Tibial nerve (tissue), 4 donors: Measurements from ENCODE around the gene PARP3. TPM values are rescaled to one million over a fixed set of nuclear protein-coding genes. Genes with fewer than 3 reads are reported as not detected.

Experiments used
- DNase-seq, 2 donors: peaks; one replicate each; pipeline ENCODE4 v3.0.0-alpha.2; 2019; ENCODE audit warnings: low spot score in 2 of 2
- H3K27ac ChIP-seq, 4 donors: fragments of 200-600 bp; sonication (generic) in 3 of 4; one replicate each; pipeline ENCODE4 v1.5.1; 2017 to 2019; ENCODE audit warnings: mild to moderate bottlenecking in 1 of 4
- H3K27me3 ChIP-seq, 2 donors: fragments of 200-600 bp; sonication (generic) in 1 of 2; one replicate each; pipeline versions ENCODE4 v1.5.1 to v1.6.0; 2017 to 2019
- H3K36me3 ChIP-seq, 3 donors: fragments of 200-600 bp; sonication (generic); one replicate each; pipeline ENCODE4 v1.5.1; 2018 to 2019
- H3K4me1 ChIP-seq, 4 donors: fragments of 200-600 bp; sonication (generic) in 3 of 4; one replicate each; pipeline ENCODE4 v1.5.1; 2017 to 2019
- H3K4me3 ChIP-seq, 4 donors: fragments of 200-600 bp; sonication (generic) in 3 of 4; one replicate each; pipeline ENCODE4 v1.5.1; 2017 to 2019; ENCODE audit warnings: mild to moderate bottlenecking in 1 of 4, moderate library complexity in 1 of 4
- H3K9me3 ChIP-seq, 4 donors: fragments of 200-600 bp; sonication (generic) in 3 of 4; one replicate each; pipeline ENCODE4 v1.5.1; 2017 to 2019
- CTCF ChIP-seq, 5 experiments: fragments of 200-600 bp in 3 of 5; fragments of 450-650 bp in 2 of 5; sonication (generic) in 3 of 5; IDR thresholded peaks; one replicate each; pipeline ENCODE4 v1.5.1; 2016 to 2019; ENCODE audit warnings: antibody characterized with exemption in 5 of 5, mild to moderate bottlenecking in 3 of 5, moderate library complexity in 2 of 5
- EP300 ChIP-seq, 2 donors: sonication (generic); formaldehyde crosslinking; IDR thresholded peaks; one replicate each; pipeline ENCODE4 v1.6.1; 2017; ENCODE audit warnings: antibody characterized with exemption in 2 of 2, mild to moderate bottlenecking in 1 of 2
- POLR2A ChIP-seq, 2 donors: fragments of 450-650 bp; IDR thresholded peaks; one replicate each; pipeline ENCODE4 v1.6.1; 2017; ENCODE audit warnings: antibody characterized with exemption in 2 of 2, mild to moderate bottlenecking in 2 of 2, moderate library complexity in 2 of 2
- WGBS, 2 donors: methylation state at CpG; one replicate each; pipeline ENCODE4 v1.1.5; 2018; 5-methylcytosine and 5-hydroxymethylcytosine counted together
- total RNA-seq, 4 donors: library from RNA; depleted of rRNA; stranded (reverse); fragments of >200 nt; gene quantifications; one replicate each; pipeline ENCODE4 v1.1.0, GENCODE V29; 2016

Gene PARP3
- total RNA-seq, 4 donors from 2014 or later = 19.9 to 55.9 (median 40.6) TPM

GRCh38 chr3:51938780-51939425 is 3.3 kb upstream of the PARP3 start:
- Histone ChIP-seq H3K4me1 (peaks cover 3 to 36% (median 26%) of the 10 kb centered on the region in 4 donors), H3K27me3 (no peaks in the 10 kb centered on the region), H3K4me3 (no peak overlapping the region), H3K27ac (no peak overlapping the region), H3K9me3 (no peaks in the 10 kb centered on the region), H3K36me3 (peaks cover 0 to 54% (median 37%) of the 10 kb centered on the region in 3 donors)
- WGBS, 2 donors = 86 to 89% methylated on average over 9 of the region's 9 CpGs
- no peak for DNase-seq
- TF ChIP-seq CTCF (IDR thresholded peaks at IDR 0.05) = no peak
- no peak for TF ChIP-seq POLR2A (IDR thresholded peaks at IDR 0.05)
- TF ChIP-seq EP300 (IDR thresholded peaks at IDR 0.05) = no peak

GRCh38 chr3:51940648-51941462 is 1.3 kb upstream of the PARP3 start:
- Histone ChIP-seq H3K36me3 (peaks cover 0 to 53% (median 22%) of the 10 kb centered on the region in 3 donors), H3K27ac (peak overlapping the region in 2 of 4 donors; percentile 78 to 86), H3K4me3 (peak overlapping the region; percentile 75 to 96 (median 80)), H3K9me3 (no peaks in the 10 kb centered on the region), H3K4me1 (peaks cover 3 to 38% (median 26%) of the 10 kb centered on the region in 4 donors), H3K27me3 (no peaks in the 10 kb centered on the region)
- WGBS, 2 donors = 26 to 33% methylated on average over 13 of the region's 13 CpGs
- TF ChIP-seq EP300 (IDR thresholded peaks at IDR 0.05) (no peak), POLR2A (IDR thresholded peaks at IDR 0.05) (no peak), CTCF (IDR thresholded peaks at IDR 0.05) (no peak)
- no peak for DNase-seq

GRCh38 chr3:51941463-51941797 is 733 bp upstream of the PARP3 start:
- no peaks in the 10 kb centered on the region for H3K9me3 ChIP-seq
- H3K27me3 ChIP-seq = no peaks in the 10 kb centered on the region
- DNase-seq = no peak
- WGBS, 2 donors = 0 to 1% methylated on average over 17 to 20 of the region's 20 CpGs
- peak overlapping the region in 3 of 4 donors; percentile 61 to 86 (median 78) for H3K27ac ChIP-seq
- H3K36me3 ChIP-seq = peaks cover 0 to 50% (median 22%) of the 10 kb centered on the region in 3 donors
- no peak for TF ChIP-seq EP300 (IDR thresholded peaks at IDR 0.05)
- no peak for TF ChIP-seq POLR2A (IDR thresholded peaks at IDR 0.05)
- TF ChIP-seq CTCF (IDR thresholded peaks at IDR 0.05) = no peak
- peaks cover 3 to 38% (median 26%) of the 10 kb centered on the region in 4 donors for H3K4me1 ChIP-seq
- peak overlapping the region; percentile 75 to 96 (median 80) for H3K4me3 ChIP-seq

- WGBS, 2 donors = 29 to 36% methylated on average over 15 to 16 of the region's 17 CpGs
- Histone ChIP-seq H3K4me3 (peak overlapping the region; percentile 29 to 96 (median 76)), H3K9me3 (no peaks in the 10 kb centered on the region), H3K27ac (peak overlapping the region; percentile 86 to 95 (median 92)), H3K27me3 (no peaks in the 10 kb centered on the region), H3K4me1 (peaks cover 3 to 38% (median 26%) of the 10 kb centered on the region in 4 donors), H3K36me3 (peaks cover 0 to 42% (median 10%) of the 10 kb centered on the region in 3 donors)
- DNase-seq = peak in 1 of 2 donors; percentile 24
- TF ChIP-seq POLR2A (IDR thresholded peaks at IDR 0.05) (no peak), EP300 (IDR thresholded peaks at IDR 0.05) (peak in 1 of 2 donors; percentile 25)
Observed at GRCh38 chr3:51942603-51943450, 664 bp downstream of the PARP3 start.
